PC-3 (cell line): ENCODE results near the gene TEKT5.

Experiments used
- CTCF ChIP-seq: fragments of 300-600 bp; sonication (generic); conservative IDR thresholded peaks from 2 replicates; pipeline ENCODE4 v1.5.1; 2017; ENCODE audit warnings: antibody characterized with exemption, low read depth, mild to moderate bottlenecking, low read length
- EZH2 ChIP-seq: fragments of 300-600 bp; sonication (generic); IDR thresholded peaks from one replicate; pipeline ENCODE4 v1.6.1; 2017; ENCODE audit warnings: antibody characterized with exemption, mild to moderate bottlenecking, low read length; ENCODE audit not compliant: unreplicated experiment

GRCh38 chr16:10600782-10601443 lies 93.8 kb downstream of the TEKT5 start:
- no peak for TF ChIP-seq EZH2
- no peak for TF ChIP-seq CTCF
